ENCODE results near the gene REX1BD.

The REX1BD gene

GRCh38 chr19:18586306-18586705, 2.3 kb upstream of the REX1BD start:
- TF ChIP-seq, protein P1, sequence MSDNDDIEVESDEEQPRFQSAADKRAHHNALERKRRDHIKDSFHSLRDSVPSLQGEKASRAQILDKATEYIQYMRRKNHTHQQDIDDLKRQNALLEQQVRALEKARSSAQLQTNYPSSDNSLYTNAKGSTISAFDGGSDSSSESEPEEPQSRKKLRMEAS (IDR thresholded peaks at IDR 0.05; ENCODE audit: low read depth, low read length): no peak
- no peak for TF ChIP-seq POLR2A (IDR thresholded peaks at IDR 0.05; ENCODE audit: extremely low read depth, insufficient read length)
- TF ChIP-seq CTCF (IDR thresholded peaks at IDR 0.05; ENCODE audit: low read depth, low read length): no peak
- no peak for TF ChIP-seq MYC (IDR thresholded peaks at IDR 0.05; ENCODE audit: low read depth, low read length)
- H3K4me3 ChIP-seq (ENCODE audit: low read depth, low read length): no peak overlapping the region
- peak; percentile 58 for DNase-seq (ENCODE audit: low read depth)

DNA sequence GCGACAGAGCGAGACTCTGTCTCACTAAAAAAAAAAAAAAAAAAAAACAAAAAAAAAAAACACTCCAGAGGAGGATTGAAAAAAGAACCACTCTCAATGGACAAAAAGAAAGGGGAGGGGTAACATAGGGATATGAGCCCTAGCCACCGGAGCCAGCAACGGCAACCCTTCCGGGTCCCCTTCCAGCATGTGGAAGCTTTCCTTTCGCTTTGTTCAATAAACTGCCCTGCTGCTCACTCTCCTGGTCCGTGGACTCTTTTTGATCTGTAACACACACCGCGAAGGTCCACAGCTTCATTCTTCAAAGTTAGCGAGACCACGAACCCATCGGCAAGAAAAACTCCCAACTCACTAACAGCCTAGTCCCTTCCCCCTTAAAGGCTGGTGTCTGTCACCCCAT, 1.0 kb upstream of the REX1BD start:
- no peak overlapping the region for H3K4me3 ChIP-seq (ENCODE audit: low read depth, low read length)
- no peak for TF ChIP-seq POLR2A (IDR thresholded peaks at IDR 0.05; ENCODE audit: extremely low read depth, insufficient read length)
- TF ChIP-seq CTCF (IDR thresholded peaks at IDR 0.05; ENCODE audit: low read depth, low read length): no peak
- TF ChIP-seq, protein P1 (IDR thresholded peaks at IDR 0.05; ENCODE audit: low read depth, low read length): no peak
- no peak for TF ChIP-seq MYC (IDR thresholded peaks at IDR 0.05; ENCODE audit: low read depth, low read length)
- no peak for DNase-seq (ENCODE audit: low read depth)

GRCh38 chr19:18587962-18588610, 512 bp upstream of the REX1BD start:
- peak; percentile 49 for DNase-seq (ENCODE audit: low read depth)
- TF ChIP-seq CTCF (IDR thresholded peaks at IDR 0.05; ENCODE audit: low read depth, low read length) (no peak), POLR2A (IDR thresholded peaks at IDR 0.05; ENCODE audit: extremely low read depth, insufficient read length) (no peak)
- H3K4me3 ChIP-seq (ENCODE audit: low read depth, low read length): peak overlapping the region; percentile 61

- TF ChIP-seq CTCF (IDR thresholded peaks at IDR 0.05; ENCODE audit: low read depth, low read length) (no peak), MYC (IDR thresholded peaks at IDR 0.05; ENCODE audit: low read depth, low read length) (peak; percentile 95), POLR2A (IDR thresholded peaks at IDR 0.05; ENCODE audit: extremely low read depth, insufficient read length) (no peak)
- TF ChIP-seq, protein P1 (IDR thresholded peaks at IDR 0.05; ENCODE audit: low read depth, low read length): peak; percentile 98
- DNase-seq (ENCODE audit: low read depth): peak; percentile 85
- H3K4me3 ChIP-seq (ENCODE audit: low read depth, low read length): peak overlapping the region; percentile 73
These were observed 1.0 kb downstream of the REX1BD start for GRCh38 chr19:18589380-18590272.

- TF ChIP-seq CTCF (IDR thresholded peaks at IDR 0.05; ENCODE audit: low read depth, low read length) (no peak), MYC (IDR thresholded peaks at IDR 0.05; ENCODE audit: low read depth, low read length) (no peak), POLR2A (IDR thresholded peaks at IDR 0.05; ENCODE audit: extremely low read depth, insufficient read length) (no peak)
- TF ChIP-seq, protein P1 (IDR thresholded peaks at IDR 0.05; ENCODE audit: low read depth, low read length): no peak
- no peak for DNase-seq (ENCODE audit: low read depth)
- no peak overlapping the region for H3K4me3 ChIP-seq (ENCODE audit: low read depth, low read length)
These were observed 2.0 kb downstream of the REX1BD start for GRCh38 chr19:18590273-18591272.
